Measurements from ENCODE around the gene AMMECR1. TPM values are rescaled to one million over a fixed set of nuclear protein-coding genes. Genes with fewer than 3 reads are reported as not detected.

AMMECR1 gene
- total RNA-seq, 1 donor from 2014 or later, result 17.1 TPM

- no peak for DNase-seq (ENCODE audit: low spot score)
Measured at GRCh38 chrX:110311437-110312230, 6.3 kb downstream of the AMMECR1 start.

- peak; percentile 32 for DNase-seq (ENCODE audit: low spot score)
Measured at GRCh38 chrX:110310896-110311295, 7.0 kb downstream of the AMMECR1 start.

- DNase-seq (ENCODE audit: low spot score), result no peak
Measured at GRCh38 chrX:110310000-110310790, 7.7 kb downstream of the AMMECR1 start.

- no peak for DNase-seq (ENCODE audit: low spot score)
Measured at GRCh38 chrX:110308220-110308619, 9.7 kb downstream of the AMMECR1 start.

- no peak for DNase-seq (ENCODE audit: low spot score)
Measured at GRCh38 chrX:110304884-110305283, 13.0 kb downstream of the AMMECR1 start.

GRCh38 chrX:110304371-110304770, 13.5 kb downstream of the AMMECR1 start:
- DNase-seq (ENCODE audit: low spot score), result no peak

- DNase-seq (ENCODE audit: low spot score), result no peak
Measured at GRCh38 chrX:110302975-110303374, 14.9 kb downstream of the AMMECR1 start.

GRCh38 chrX:110301194-110301593, 16.7 kb downstream of the AMMECR1 start:
- DNase-seq (ENCODE audit: low spot score), result no peak

GRCh38 chrX:110294087-110294486, 23.8 kb downstream of the AMMECR1 start:
- no peak for DNase-seq (ENCODE audit: low spot score)

- no peak for DNase-seq (ENCODE audit: low spot score)
Measured at GRCh38 chrX:110293658-110294057, 24.2 kb downstream of the AMMECR1 start.

GRCh38 chrX:110287605-110288004, 30.3 kb downstream of the AMMECR1 start:
- DNase-seq (ENCODE audit: low spot score), result no peak

- no peak for DNase-seq (ENCODE audit: low spot score)
Measured at GRCh38 chrX:110286106-110286505, 31.8 kb downstream of the AMMECR1 start.

GRCh38 chrX:110284159-110284558, 33.7 kb downstream of the AMMECR1 start:
- DNase-seq (ENCODE audit: low spot score), result no peak

- no peak for DNase-seq (ENCODE audit: low spot score)
Measured at GRCh38 chrX:110282922-110283321, 35.0 kb downstream of the AMMECR1 start.

- no peak for DNase-seq (ENCODE audit: low spot score)
Measured at GRCh38 chrX:110281377-110281776, 36.5 kb downstream of the AMMECR1 start.

GRCh38 chrX:110280954-110281353, 36.9 kb downstream of the AMMECR1 start:
- no peak for DNase-seq (ENCODE audit: low spot score)

GRCh38 chrX:110277609-110278008, 40.3 kb downstream of the AMMECR1 start:
- DNase-seq (ENCODE audit: low spot score), result no peak

GRCh38 chrX:110276778-110277177, 41.1 kb downstream of the AMMECR1 start:
- no peak for DNase-seq (ENCODE audit: low spot score)

- no peak for DNase-seq (ENCODE audit: low spot score)
Measured at GRCh38 chrX:110268886-110269285, 49.0 kb downstream of the AMMECR1 start.

- no peak for DNase-seq (ENCODE audit: low spot score)
Measured at GRCh38 chrX:110268395-110268794, 49.5 kb downstream of the AMMECR1 start.

- no peak for DNase-seq (ENCODE audit: low spot score)
Measured at GRCh38 chrX:110267874-110268273, 50.0 kb downstream of the AMMECR1 start.

GRCh38 chrX:110265661-110266060, 52.2 kb downstream of the AMMECR1 start:
- DNase-seq (ENCODE audit: low spot score), result no peak

- DNase-seq (ENCODE audit: low spot score), result no peak
Measured at GRCh38 chrX:110259117-110259516, 58.8 kb downstream of the AMMECR1 start.

Data from umbilical cord (tissue), 2 donors.